Left ventricle myocardium inferior (tissue), 1 donor: Measurements from ENCODE around the gene LMF1. TPM values are rescaled to one million over a fixed set of nuclear protein-coding genes. Genes with fewer than 3 reads are reported as not detected.
A peak's percentile ranks its signal among the peaks of the same experiment; 100 is the strongest.

Source experiments
- DNase-seq: peaks from one replicate; pipeline ENCODE4 v3.0.0-alpha.2; 2020
- H3K27ac ChIP-seq: fragments of 200-600 bp; replicated peaks from 2 replicates; pipeline ENCODE4 v1.8.0; 2021
- H3K27me3 ChIP-seq: fragments of 200-600 bp; 2 replicates; pipeline ENCODE4 v1.8.0; 2021; ENCODE audit warnings: low read depth
- H3K36me3 ChIP-seq: fragments of 200-600 bp; 2 replicates; pipeline ENCODE4 v1.8.0; 2021
- H3K4me1 ChIP-seq: fragments of 200-600 bp; 2 replicates; pipeline ENCODE4 v1.8.0; 2021
- H3K4me3 ChIP-seq: fragments of 200-600 bp; 2 replicates; pipeline ENCODE4 v1.8.0; 2021; ENCODE audit warnings: mild to moderate bottlenecking, moderate library complexity
- H3K9me3 ChIP-seq: fragments of 200-600 bp; replicated peaks from 2 replicates; pipeline ENCODE4 v1.8.0; 2021
- CTCF ChIP-seq: fragments of 200-600 bp; IDR thresholded peaks from 2 replicates; pipeline ENCODE4 v1.8.0; 2021; ENCODE audit warnings: antibody characterized with exemption, mild to moderate bottlenecking, borderline replicate concordance
- intact Hi-C: fragments of 100-400 bp; cut with micrococcal nuclease; formaldehyde crosslinking; loops from one replicate; pipeline ENCODE4 v1.11.0; 2022
- total RNA-seq: library from RNA; stranded (reverse); fragmentation: NEBNext Ultra II Directional; extraction: Animal tissue kit (Norgen Biotek cat#: 25700); gene quantifications from one replicate; pipeline ENCODE4 v1.2.1, GENCODE V29; 2021
- donor health status: DM: no; HTN: yes; CAD: no; lungs with severe emphysema.

Gene LMF1
- total RNA-seq, 1 donor from 2014 or later = 6.6 TPM

- H3K9me3 ChIP-seq = no peaks in the 10 kb centered on the region
These were observed 12.6 kb upstream of the LMF1 start for GRCh38 chr16:983044-984030.

GRCh38 chr16:982145-983043, 11.6 kb upstream of the LMF1 start:
- H3K27ac ChIP-seq = peak overlapping the region; percentile 23
- no peak for DNase-seq

More at GRCh38 chr16:983044-984030, 12.6 kb upstream of the LMF1 start:
- Histone ChIP-seq H3K27me3 (peaks cover 98% of the 10 kb centered on the region), H3K4me3 (peak overlapping the region; percentile 71), H3K4me1 (peaks cover 28% of the 10 kb centered on the region), H3K27ac (no peak overlapping the region), H3K36me3 (no peaks in the 10 kb centered on the region)
- no peak for TF ChIP-seq CTCF
- intact Hi-C loops = no loop called here
- no peak for DNase-seq

GRCh38 chr16:981695-982144, 10.9 kb upstream of the LMF1 start, which contains the start of gene SOX8:
Gene SOX8 (plus strand): TSS chr16:981770. CDS start chr16:981923, 153 bp downstream.
- DNase-seq = no peak
- intact Hi-C loops = no loop called here
- Histone ChIP-seq H3K4me3 (peak within 1 kb of the TSS; percentile 71), H3K4me1 (peaks cover 26% of the 10 kb centered on the region), H3K27ac (peak within 1 kb of the TSS; percentile 52), H3K9me3 (no peaks in the 10 kb centered on the region), H3K36me3 (no peaks in the 10 kb centered on the region), H3K27me3 (peaks cover 85% of the 10 kb centered on the region)
- TF ChIP-seq CTCF = no peak

More at GRCh38 chr16:982145-983043, 11.6 kb upstream of the LMF1 start:
- Histone ChIP-seq H3K27me3 (peaks cover 92% of the 10 kb centered on the region), H3K4me3 (peak overlapping the region; percentile 71), H3K36me3 (no peaks in the 10 kb centered on the region), H3K4me1 (peaks cover 26% of the 10 kb centered on the region), H3K9me3 (no peaks in the 10 kb centered on the region)
- no peak for TF ChIP-seq CTCF
- intact Hi-C loops = no loop called here

- intact Hi-C loops = no loop called here
- H3K9me3 ChIP-seq = no peaks in the 10 kb centered on the region
- peaks cover 26% of the 10 kb centered on the region for H3K4me1 ChIP-seq
- no peak for TF ChIP-seq CTCF
- DNase-seq = no peak
- peak overlapping the region; percentile 52 for H3K27ac ChIP-seq
- peaks cover 73% of the 10 kb centered on the region for H3K27me3 ChIP-seq
- peak overlapping the region; percentile 71 for H3K4me3 ChIP-seq
- no peaks in the 10 kb centered on the region for H3K36me3 ChIP-seq
These were observed 9.7 kb upstream of the LMF1 start for GRCh38 chr16:980595-980854.

- H3K27ac ChIP-seq = peak overlapping the region; percentile 52
- TF ChIP-seq CTCF = no peak
- H3K9me3 ChIP-seq = no peaks in the 10 kb centered on the region
- no peak for DNase-seq
- H3K4me1 ChIP-seq = peaks cover 26% of the 10 kb centered on the region
- H3K4me3 ChIP-seq = peak overlapping the region; percentile 71
- H3K27me3 ChIP-seq = peaks cover 68% of the 10 kb centered on the region
- no peaks in the 10 kb centered on the region for H3K36me3 ChIP-seq
- intact Hi-C loops = no loop called here
These were observed 9.2 kb upstream of the LMF1 start for GRCh38 chr16:979859-980594.
